Middle frontal gyrus (tissue), 1 donor: ENCODE measurements around the gene MPP2.
"Not testable (repeated sequence)": the region's sequence is repeated elsewhere in the genome, so short reads cannot be mapped to it uniquely, and the experiment has no call there.

Experiments
- DNase-seq: peaks from one replicate; pipeline ENCODE4 v3.0.0-alpha.2; 2015; ENCODE audit warnings: low spot score; ENCODE audit errors: extremely low spot score

Gene MPP2, protein sequence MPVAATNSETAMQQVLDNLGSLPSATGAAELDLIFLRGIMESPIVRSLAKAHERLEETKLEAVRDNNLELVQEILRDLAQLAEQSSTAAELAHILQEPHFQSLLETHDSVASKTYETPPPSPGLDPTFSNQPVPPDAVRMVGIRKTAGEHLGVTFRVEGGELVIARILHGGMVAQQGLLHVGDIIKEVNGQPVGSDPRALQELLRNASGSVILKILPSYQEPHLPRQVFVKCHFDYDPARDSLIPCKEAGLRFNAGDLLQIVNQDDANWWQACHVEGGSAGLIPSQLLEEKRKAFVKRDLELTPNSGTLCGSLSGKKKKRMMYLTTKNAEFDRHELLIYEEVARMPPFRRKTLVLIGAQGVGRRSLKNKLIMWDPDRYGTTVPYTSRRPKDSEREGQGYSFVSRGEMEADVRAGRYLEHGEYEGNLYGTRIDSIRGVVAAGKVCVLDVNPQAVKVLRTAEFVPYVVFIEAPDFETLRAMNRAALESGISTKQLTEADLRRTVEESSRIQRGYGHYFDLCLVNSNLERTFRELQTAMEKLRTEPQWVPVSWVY

DNA sequence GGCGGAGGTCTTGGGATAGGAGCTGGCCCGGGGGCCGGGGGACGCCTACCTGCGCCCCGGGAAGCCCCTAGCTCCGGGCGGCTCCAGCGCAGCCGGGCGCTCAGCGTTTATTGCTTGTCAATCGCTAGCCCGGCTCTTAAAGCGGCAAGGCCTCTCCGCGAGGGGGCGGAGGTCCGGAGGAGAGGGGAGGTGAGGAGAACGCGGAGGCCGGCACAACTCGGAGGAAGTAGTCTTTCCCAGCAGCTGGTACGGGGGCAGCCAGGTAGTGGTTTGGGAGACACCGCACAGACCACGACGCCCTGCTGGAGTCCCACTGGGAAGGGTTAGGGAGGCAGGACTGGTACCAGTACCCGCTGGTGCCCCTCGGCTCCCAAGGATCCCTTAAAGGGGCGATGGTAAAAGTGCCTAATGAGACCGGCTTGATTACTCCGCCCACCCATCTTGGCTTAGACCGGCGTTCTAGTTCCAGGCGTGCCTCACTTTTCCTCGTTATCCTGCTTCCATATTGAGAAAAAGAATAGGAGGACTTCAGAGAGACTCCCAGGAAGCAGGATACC, at the start of gene MPP2:
MPP2 (minus strand) TSS at position 112 of the 557 bp plus-strand sequence. CDS start 3,076 bp downstream, outside the sequence.
- peak; percentile 73 for DNase-seq

GRCh38 chr17:43956222-43956621, 48.9 kb upstream of the MPP2 start:
- no peak for DNase-seq

DNA sequence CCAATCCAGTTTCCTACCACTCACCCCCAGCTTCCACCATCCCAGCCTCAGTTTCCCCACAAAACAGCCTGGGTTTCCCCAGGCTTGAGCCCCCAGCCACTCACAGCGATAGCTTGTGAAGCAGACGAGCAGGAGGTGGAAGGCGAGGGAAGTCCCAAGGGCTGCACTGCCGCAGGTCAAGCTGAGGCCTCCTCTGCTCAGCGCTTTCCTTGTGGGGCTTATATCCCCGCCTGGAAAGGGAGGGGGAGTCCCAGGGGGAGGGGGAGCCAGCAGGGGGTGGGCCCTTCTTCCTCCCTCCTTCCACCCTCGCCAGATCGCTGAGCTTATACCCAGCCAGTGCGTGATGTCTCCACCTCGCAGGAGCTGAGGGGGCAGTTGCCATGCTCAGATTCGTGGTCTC, 46.4 kb upstream of the MPP2 start, which contains the start of gene PYY:
PYY (minus strand) TSS at position 195 of the 400 bp plus-strand sequence. CDS start 457 bp downstream, outside the sequence.
- DNase-seq: no peak

DNA sequence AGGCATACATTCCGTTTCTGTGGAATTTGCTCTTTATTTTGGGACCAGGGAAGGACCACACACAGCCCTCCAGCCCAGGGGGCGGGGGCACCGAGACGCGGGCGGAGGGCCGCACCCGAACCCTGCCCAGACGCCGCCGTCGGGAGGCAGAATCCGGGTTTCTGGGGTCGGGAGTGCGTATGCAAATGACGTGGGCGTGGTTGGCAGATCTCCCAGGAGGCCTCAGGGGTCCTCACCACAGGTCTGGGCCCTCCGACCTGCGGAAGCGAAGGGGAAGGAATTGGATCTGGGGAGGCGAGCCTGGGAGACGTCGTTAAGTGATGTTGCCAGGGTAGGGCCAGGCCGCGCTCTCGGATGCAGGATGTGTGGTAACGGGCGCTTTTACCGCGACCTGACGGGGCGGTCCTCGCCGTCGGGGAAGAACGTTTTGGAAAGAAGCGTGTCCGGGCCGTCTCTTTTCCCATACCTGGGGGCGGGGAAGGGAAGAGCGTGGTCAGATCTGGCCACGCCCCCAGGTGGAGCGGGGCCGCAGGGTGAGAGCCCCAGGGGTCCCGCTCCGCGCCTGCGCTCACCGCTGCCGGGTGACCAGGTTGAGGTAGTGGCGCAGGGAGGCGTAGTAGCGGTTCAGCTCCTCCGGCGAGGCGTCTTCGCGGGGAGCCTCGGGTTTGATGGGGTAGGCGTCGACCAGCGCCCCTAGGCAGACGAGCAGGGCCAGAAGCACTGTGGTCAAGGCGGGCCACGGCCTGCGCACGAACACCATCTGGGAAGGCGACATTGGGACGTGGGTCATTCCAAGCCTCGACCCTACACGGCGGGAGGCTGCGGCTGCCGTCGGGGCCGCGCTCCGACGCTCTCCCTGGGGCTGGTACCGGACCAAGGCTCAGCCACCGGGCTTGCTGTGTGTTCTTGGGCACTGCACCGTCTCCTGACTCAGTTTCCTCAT, 45.7 kb upstream of the MPP2 start:
- DNase-seq: no peak

- DNase-seq: no peak
Measured at GRCh38 chr17:43952351-43952723, 45.0 kb upstream of the MPP2 start.

DNA sequence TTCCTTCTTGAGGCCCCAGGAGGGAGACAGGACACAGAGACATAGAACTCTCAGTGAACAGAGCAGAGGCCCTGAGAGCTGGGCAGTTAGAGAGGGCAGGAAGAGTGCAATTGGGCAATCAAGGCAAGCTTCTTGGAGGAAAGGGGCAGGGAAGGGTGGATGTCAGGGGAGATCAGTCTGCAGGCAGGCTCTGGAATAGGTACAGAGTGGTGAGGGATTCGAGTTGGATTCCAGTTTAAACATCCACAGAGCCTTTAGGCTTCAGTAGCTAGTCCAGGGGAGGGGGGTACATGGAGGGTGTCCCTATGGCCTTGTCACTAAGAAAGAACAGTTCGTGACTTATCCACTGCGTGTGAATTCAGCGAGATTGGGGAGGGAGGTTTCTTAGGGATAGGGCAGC, 44.4 kb upstream of the MPP2 start:
- no peak for DNase-seq

GRCh38 chr17:43950554-43950953, 43.2 kb upstream of the MPP2 start:
- DNase-seq: no peak

GRCh38 chr17:43949781-43950180, 42.4 kb upstream of the MPP2 start:
- DNase-seq: no peak

DNA sequence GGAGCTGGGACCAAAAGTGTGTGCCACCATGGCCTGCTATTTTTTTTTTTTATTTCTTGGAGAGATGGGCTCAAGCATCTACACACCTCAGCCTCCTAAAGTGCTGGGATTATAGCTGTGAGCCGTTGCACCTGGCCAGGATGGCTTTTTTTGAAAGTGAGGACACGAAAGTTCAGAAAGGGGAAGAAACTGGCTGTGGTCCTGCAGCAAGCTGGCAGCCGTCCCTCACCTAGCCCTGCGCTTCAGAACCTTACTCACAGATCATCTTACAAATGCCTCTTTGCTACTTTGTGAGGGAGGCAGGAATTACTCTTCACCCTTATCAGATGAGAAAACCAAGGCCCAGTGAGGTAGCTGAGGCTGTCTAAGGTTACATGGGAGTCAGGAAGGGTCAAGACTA, 39.4 kb upstream of the MPP2 start:
- no peak for DNase-seq

DNA sequence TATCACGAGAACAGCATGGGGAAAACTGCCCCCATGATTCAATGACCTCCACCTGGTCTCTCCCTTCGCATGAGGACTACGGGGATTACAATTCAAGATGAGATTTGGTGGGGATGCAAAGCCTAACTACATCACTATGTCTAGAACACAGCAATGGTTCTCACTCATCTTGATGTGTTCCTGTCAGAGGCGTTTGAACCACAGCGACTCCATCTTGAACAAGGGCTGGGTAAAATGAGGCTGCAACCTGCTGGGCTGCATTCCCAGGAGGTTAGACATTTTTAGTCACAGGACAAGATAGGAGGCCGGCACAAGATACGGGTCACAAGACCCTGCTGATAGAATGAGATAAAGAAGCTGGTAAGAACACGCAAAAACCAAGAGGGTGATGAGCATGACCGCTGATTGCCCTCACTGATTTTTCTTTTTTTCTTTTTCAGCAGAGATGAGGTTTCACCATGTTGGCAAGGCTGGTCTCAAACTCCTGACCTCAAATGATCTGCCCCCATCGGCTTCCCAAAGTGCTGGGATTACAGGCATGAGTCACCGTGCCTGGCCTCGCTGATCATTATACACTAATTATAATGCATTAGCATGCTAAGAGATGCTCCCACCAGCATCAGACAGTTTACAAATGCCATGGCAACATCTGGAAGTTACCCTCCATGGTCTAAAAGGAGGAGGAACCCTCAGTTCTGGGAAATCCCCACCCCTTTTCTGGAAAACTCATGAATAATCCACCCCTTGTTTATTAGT, 37.9 kb upstream of the MPP2 start:
- no peak for DNase-seq

- no peak for DNase-seq
Measured at GRCh38 chr17:43942051-43942685, 34.8 kb upstream of the MPP2 start, which contains the start of gene PPY. TSS of gene PPY (minus strand) at chr17:43942476. CDS start at chr17:43941654, 822 bp downstream.

DNA sequence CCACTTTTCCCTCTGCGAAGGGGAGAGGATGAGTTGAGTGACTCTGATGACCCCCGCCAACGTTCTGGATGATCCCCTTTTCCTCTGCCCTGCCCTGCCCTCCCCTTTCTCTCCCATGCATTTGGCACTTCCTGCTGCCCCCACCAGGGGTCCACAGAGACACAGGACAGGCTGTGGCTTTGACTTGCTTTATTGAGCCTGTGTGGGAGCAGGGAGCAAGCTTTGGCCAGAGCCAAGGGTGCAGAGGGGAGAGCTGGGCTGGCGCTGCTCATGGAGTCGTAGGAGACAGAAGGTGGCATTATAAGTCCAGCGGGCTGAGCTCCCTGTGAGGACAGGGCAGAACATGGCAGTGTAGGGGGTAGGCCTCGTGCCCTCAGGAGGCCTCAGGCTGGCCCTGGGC, 33.3 kb upstream of the MPP2 start:
- no peak for DNase-seq

- no peak for DNase-seq
Measured at GRCh38 chr17:43939886-43940285, 32.5 kb upstream of the MPP2 start.

DNA sequence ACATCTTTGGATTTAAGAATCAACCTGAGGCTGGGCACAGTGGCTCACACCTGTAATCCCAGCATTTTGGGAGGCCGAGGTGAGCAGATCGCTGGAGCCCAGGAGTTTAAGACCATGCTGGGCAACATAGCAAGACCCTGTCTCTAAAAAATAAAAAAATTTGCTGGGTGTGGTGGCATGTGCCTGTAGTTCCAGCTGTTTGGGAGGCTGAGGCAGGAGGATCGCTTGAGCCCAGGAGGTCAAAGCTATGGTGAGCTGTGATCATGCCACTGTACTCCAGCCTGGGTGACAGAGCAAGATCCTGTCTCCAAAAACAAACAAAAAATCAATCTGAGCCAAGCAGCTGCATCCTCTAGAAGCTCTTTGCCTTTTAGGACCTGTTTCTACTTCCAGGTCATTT, 32.1 kb upstream of the MPP2 start:
- DNase-seq: not testable (repeated sequence)

GRCh38 chr17:43938838-43939182, 31.5 kb upstream of the MPP2 start:
- DNase-seq: no peak

- DNase-seq: no peak
Measured at GRCh38 chr17:43936434-43936833, 29.1 kb upstream of the MPP2 start.

GRCh38 chr17:43935926-43936261, 28.6 kb upstream of the MPP2 start:
- DNase-seq: no peak

DNA sequence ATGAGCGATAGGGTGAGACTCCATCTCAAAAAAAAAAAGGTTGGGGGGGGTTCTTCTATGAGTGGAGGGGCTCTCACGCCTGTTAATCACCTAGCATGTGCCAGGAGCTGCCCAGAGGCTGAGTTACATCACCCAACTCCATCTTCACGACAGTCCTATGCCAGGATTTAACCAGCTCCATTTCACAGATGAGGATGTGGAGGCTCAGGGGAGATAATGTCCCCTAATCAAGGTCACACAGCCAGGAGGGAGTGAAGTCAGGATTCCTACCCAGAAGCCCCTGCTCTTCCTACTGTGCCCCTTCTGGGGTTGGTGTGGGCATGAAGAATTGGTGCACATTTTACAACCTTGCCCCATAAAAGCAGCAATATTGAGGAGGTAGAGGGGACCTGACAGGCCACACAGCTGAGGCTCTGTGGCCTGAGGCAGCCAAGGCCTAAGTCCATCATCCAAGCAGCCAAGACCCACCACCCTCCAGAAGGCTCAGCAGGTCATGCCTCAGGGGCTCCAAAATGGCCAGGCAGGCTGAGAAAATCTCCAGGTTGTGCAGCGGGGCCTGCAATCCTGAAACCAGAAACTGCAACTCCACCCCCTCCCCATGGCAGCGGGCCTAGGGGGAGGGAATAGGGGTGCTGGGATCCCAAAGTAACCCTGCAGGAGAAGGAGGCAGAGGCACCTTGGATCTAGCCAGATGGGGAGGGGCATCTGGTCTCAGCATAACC, 28.0 kb upstream of the MPP2 start:
- no peak for DNase-seq

DNA sequence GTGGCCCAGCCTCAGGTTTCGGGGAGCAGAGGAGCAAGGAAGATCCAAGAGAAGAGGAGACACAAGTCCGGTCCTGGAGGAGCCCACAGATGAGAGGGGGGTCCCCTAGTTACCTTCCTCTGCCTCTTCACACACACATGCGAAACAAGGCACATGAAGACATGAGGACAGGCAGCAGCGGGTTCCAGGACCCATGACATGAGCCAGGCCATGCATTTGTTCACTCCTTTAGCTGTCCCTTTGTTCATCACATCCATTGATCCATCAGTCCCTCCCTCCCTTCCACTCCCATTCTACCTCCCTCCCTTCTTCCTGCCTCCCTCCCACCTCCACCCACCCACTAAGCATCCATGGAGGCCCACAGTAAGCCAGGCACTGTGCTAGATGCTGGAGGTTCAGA, 25.6 kb upstream of the MPP2 start:
- no peak for DNase-seq

DNA sequence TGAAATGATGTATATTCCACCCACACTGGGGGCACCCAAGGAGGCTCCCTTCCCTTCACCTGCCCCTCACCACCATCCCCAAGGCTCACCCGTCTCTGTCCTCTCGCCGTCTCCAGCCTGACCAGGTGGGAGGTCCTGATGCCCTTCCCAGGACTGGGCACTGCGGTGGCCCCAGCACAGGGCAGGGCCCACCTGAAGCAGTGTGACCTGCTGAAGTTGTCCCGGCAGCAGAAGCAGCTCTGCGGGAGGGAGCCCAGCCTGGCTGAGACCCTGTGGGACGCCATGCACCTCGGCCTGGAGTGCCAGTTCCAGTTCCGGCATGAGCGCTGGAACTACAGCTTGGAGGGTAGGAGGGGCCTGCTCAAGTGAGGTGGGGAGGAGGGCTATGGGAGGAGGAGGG, 25.0 kb upstream of the MPP2 start:
- DNase-seq: no peak
